BLaER1 (cell line): ENCODE data around the gene SRRD.

Experiments used
- H3K27ac ChIP-seq: shearing (Covaris generic); formaldehyde crosslinking; 2 replicates; pipeline ENCODE4 v1.8.1; 2022
- H3K27me3 ChIP-seq: shearing (Covaris generic); formaldehyde crosslinking; 2 replicates; pipeline ENCODE4 v1.8.1; 2022
- H3K36me3 ChIP-seq: shearing (Covaris generic); formaldehyde crosslinking; 2 replicates; pipeline ENCODE4 v1.8.1; 2022
- H3K4me1 ChIP-seq: shearing (Covaris generic); formaldehyde crosslinking; 2 replicates; pipeline ENCODE4 v1.8.1; 2022
- H3K4me2 ChIP-seq: shearing (Covaris generic); formaldehyde crosslinking; 2 replicates; pipeline ENCODE4 v1.8.1; 2022
- H3K4me3 ChIP-seq: shearing (Covaris generic); formaldehyde crosslinking; 2 replicates; pipeline ENCODE4 v1.8.1; 2022
- H3K9ac ChIP-seq: shearing (Covaris generic); formaldehyde crosslinking; 2 replicates; pipeline ENCODE4 v1.8.1; 2022
- H3K9me3 ChIP-seq: shearing (Covaris generic); formaldehyde crosslinking; 2 replicates; pipeline ENCODE4 v1.8.1; 2022
- H4K20me1 ChIP-seq: shearing (Covaris generic); formaldehyde crosslinking; 2 replicates; pipeline ENCODE4 v1.8.1; 2022
- Cebpa-rat ChIP-seq: shearing (Covaris generic); IDR thresholded peaks from 2 replicates; pipeline ENCODE4 v1.8.1; 2022

SRRD gene

DNA sequence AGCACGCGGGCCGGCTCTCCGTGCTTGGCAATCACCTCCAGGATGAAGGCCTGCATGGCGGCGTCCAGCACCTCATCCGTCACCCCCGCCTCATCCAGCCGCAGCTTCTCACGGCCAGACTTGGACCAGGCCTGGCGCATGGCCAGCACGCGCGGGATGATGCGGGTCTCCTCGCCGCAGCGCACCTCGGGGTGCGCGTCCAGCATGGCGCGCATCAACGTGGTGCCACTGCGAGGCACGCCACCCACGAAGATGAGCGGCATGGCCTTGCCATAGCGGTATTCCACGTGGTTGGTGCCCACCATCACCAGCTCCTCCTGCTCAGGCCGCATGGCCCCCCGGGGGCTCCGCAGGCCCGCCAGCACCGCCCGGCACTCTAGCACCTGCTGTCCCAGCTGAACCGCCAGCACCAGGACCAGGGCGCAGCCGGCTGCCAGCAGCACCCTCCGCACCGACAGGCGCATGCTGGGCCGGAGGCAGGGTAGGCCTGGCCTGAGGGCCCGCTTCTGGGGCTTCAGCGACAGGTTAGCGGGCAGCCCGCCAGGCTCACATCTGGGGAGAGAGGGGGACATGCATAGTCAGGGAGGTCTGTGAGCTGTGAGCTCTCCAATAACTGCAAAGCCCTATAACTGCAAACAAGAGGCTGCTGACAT, 57.6 kb downstream of the SRRD start:
- H3K4me3 ChIP-seq: no peak overlapping the region
- H3K9ac ChIP-seq: no peak overlapping the region; the same call in 1 of the 2 replicates
- no peaks in the 10 kb centered on the region for H4K20me1 ChIP-seq
- peak overlapping the region; percentile 86 for H3K27ac ChIP-seq
- peaks cover 82% of the 10 kb centered on the region for H3K4me1 ChIP-seq
- no peaks in the 10 kb centered on the region for H3K9me3 ChIP-seq
- H3K36me3 ChIP-seq: peaks cover 60% of the 10 kb centered on the region
- peak overlapping the region; percentile 69 for H3K4me2 ChIP-seq
- TF ChIP-seq Cebpa-rat: no peak
- H3K27me3 ChIP-seq: no peaks in the 10 kb centered on the region

DNA sequence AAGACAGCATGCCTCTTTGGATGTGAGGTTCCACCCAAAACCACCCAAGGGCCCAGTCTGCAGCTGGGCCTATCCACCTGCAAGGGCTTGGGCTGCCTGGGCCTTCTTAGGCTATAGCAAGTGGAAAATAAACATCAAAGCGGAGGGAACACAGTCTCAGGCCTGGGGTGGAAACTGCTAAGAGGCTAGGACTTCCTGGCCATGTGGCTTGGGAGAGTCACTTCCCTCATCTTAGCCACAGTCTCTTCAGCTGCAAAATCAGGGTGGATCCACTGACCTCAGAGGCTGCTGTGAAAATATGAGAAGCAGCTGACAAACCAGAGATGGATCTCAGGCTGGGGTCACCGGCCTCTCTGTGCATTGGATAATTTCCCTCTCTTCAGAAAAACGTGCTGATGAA, 59.2 kb downstream of the SRRD start:
- Histone ChIP-seq H3K27me3 (no peaks in the 10 kb centered on the region), H3K4me1 (peaks cover 88% of the 10 kb centered on the region), H3K36me3 (peaks cover 54% of the 10 kb centered on the region), H3K9me3 (no peaks in the 10 kb centered on the region), H3K9ac (peak overlapping the region; percentile 67; the same call in 1 of the 2 replicates), H4K20me1 (no peaks in the 10 kb centered on the region), H3K4me3 (no peak overlapping the region), H3K27ac (peak overlapping the region; percentile 86), H3K4me2 (peak overlapping the region; percentile 69)
- no peak for TF ChIP-seq Cebpa-rat
